SH-SY5Y (cell line): ENCODE measurements around the gene RAB11FIP4.

Experiments
- GATA2 ChIP-seq: IDR thresholded peaks from 2 replicates; pipeline ENCODE4 v1.6.1; 2011; ENCODE audit warnings: mild to moderate bottlenecking, low read depth, low read length
- GATA3 ChIP-seq: IDR thresholded peaks from 2 replicates; pipeline ENCODE4 v1.6.1; 2011; ENCODE audit warnings: low read depth, mild to moderate bottlenecking, low read length, moderate library complexity

- no peak for TF ChIP-seq GATA2
- TF ChIP-seq GATA3, result no peak
Measured at GRCh38 chr17:31506517-31506916, 115.0 kb downstream of the RAB11FIP4 start.
